Activated CD4-positive, alpha-beta T cell treated with anti-CD3 and anti-CD28 coated beads, Interleukin-2, amount 10 ng/mL, durations not matched to agents 24 days and 14 days (primary cell): ENCODE measurements around the gene HHAT. TPM values are rescaled to one million over a fixed set of nuclear protein-coding genes. Genes with fewer than 3 reads are reported as not detected.
A peak's percentile ranks its signal among the peaks of the same experiment; 100 is the strongest.

Source experiments
- DNase-seq: peaks from one replicate; pipeline ENCODE4 v3.0.0; 2022
- H3K27ac Mint-ChIP-seq: one replicate; pipeline ENCODE4 v1.8.0; 2022; ENCODE audit warnings: mild to moderate bottlenecking, mixed read lengths
- H3K27me3 Mint-ChIP-seq: one replicate; pipeline ENCODE4 v1.8.0; 2022; ENCODE audit warnings: mixed read lengths
- H3K36me3 Mint-ChIP-seq: one replicate; pipeline ENCODE4 v1.8.0; 2022; ENCODE audit warnings: low read depth, mild to moderate bottlenecking, mixed read lengths
- H3K4me1 Mint-ChIP-seq: one replicate; pipeline ENCODE4 v1.8.0; 2021; ENCODE audit warnings: mixed read lengths
- H3K4me3 Mint-ChIP-seq: one replicate; pipeline ENCODE4 v1.8.0; 2022; ENCODE audit warnings: mild to moderate bottlenecking, moderate library complexity, mixed read lengths
- H3K9me3 Mint-ChIP-seq: one replicate; pipeline ENCODE4 v1.8.0; 2021; ENCODE audit warnings: mixed read lengths
- intact Hi-C: fragments of 100-400 bp; cut with micrococcal nuclease; formaldehyde crosslinking; loops from one replicate; pipeline ENCODE4 v1.15.1; 2023
- total RNA-seq: library from RNA; stranded (reverse); gene quantifications from 2 replicates; pipeline ENCODE4 v1.2.3, GENCODE V29; 2022

The HHAT gene
- total RNA-seq, 1 donor from 2014 or later = 0.47 TPM

DNA sequence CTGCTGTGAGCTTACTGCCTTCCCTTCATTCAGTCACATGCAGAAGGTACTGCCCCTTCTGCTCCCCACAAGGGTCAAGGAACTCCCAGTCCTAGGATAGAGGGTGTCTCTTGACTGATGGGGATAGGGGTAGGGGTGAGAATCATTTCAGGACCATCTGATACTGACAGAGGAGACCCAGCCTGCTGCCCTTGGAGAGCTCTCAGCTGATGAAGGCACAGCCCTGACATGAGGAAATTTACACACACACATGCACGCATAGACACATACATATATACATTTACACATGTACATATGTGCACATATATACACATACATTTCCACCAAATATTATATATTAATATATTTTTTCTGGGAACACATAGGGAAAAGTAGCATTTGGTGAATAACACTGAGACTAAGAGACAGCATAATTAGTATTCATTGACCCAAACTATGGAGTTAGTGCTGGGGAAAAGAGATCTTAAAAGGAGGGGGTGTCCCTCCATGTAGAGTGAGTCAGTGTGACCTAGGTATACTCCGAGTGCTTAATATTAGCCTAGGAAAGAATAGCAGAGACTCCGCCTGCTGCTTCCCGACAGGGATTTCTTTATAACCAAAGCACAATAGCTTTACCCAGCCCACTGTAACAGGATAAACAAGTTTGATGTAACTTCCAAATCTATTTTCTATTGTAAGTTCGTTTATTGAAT lies 27.6 kb upstream of the HHAT start:
- Mint-ChIP-seq H3K27me3 (peaks cover 10% of the 10 kb centered on the region), H3K36me3 (no peaks in the 10 kb centered on the region), H3K27ac (no peak overlapping the region), H3K4me3 (no peak overlapping the region), H3K9me3 (no peaks in the 10 kb centered on the region), H3K4me1 (no peaks in the 10 kb centered on the region)
- intact Hi-C loops = no loop called here
- no peak for DNase-seq

DNA sequence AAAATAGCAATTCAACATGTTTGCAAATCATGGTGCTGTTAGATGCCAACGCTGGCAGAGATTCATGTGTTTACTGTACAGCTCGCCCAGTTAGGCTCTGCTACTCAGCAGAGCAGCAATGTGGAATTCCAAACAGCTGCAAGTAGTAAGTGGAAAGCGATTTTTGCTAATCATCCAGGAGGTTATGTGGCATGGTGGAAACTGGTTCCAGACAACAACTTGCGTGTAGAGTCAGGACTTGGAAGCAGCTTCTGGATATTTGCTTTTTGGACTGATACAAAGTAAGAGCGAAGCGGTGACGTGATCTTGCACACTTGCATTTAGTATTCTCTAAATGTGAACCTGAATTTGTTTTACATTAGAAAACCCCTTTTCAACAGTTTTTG lies 27.1 kb upstream of the HHAT start:
- Mint-ChIP-seq H3K4me1 (no peaks in the 10 kb centered on the region), H3K9me3 (no peaks in the 10 kb centered on the region), H3K36me3 (no peaks in the 10 kb centered on the region), H3K27me3 (peaks cover 10% of the 10 kb centered on the region), H3K27ac (no peak overlapping the region), H3K4me3 (no peak overlapping the region)
- DNase-seq = no peak
- intact Hi-C loops = no loop called here

DNA sequence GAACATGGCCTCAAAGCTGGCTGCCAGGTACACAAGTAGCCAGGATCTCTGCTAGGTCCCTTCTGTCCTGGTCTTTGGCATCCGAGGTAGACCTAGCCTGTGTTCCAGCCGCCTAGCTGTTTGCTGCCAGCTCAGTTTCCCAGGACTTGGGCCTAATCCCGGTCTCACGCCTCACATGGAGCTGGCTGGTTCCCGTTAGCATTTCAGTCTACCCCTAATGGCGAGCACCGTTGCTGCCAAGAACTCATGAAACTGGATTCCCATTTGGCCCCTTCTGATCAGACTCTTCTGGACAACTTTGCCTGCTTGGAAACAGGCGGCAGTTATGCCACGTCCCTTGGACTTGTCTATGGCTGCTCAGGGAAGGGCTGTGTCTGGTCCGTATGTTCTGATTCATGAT lies 26.2 kb upstream of the HHAT start:
- Mint-ChIP-seq H3K36me3 (no peaks in the 10 kb centered on the region), H3K27me3 (peaks cover 10% of the 10 kb centered on the region), H3K9me3 (no peaks in the 10 kb centered on the region), H3K4me3 (no peak overlapping the region), H3K27ac (no peak overlapping the region), H3K4me1 (no peaks in the 10 kb centered on the region)
- DNase-seq = no peak
- intact Hi-C loops = no loop called here

DNA sequence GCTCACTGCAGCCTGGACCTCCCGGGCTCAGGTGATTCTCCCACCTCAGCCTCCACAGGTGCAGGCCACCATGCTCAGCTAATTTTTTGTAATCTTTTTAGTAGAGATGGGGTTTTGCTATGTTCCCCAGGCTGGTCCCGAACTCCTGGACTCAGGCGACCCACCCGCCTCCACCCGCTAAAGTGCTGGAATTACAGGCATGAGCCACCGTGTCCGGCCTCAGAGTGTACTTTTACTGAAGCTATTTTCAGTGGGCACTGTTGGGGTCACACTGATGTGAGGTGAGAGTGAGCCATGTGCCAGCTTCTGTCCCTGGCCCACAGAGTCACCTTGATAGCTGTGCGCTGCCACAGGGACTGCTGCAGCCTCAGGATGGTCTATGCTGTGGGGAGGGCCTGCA lies 25.3 kb upstream of the HHAT start:
- no peaks in the 10 kb centered on the region for H3K9me3 Mint-ChIP-seq
- H3K27me3 Mint-ChIP-seq = peaks cover 8% of the 10 kb centered on the region
- H3K4me3 Mint-ChIP-seq = no peak overlapping the region
- intact Hi-C loops = no loop called here
- H3K36me3 Mint-ChIP-seq = no peaks in the 10 kb centered on the region
- no peak for DNase-seq
- no peak overlapping the region for H3K27ac Mint-ChIP-seq
- no peaks in the 10 kb centered on the region for H3K4me1 Mint-ChIP-seq

DNA sequence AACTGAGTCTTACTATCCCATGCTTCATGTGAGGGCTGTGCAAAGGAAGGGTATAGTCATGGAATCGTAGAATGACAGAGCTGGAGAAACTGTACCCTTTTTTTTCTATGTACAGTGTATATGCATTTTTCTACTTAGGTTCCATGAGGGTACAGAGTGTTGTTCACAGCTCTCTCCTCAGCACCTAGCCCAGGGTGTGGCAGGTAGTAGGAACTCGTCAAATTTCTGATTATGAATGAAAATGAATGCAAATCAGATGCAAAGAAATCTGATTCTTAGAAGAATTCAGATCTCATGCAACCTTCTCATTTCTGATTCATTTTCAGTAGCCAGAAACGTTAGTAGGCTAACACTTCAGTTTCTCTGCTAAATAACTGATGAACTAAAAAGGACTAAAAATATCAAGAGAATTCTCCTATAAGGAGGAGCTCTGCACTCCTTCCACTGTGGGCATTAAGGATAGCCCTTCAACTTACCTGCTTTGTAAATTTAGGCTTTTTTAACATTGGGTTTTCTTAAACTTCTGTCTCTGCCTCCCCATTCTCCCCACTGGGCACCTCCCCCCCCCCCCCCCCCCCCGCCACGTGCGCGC lies 18.0 kb upstream of the HHAT start:
- intact Hi-C loops = loop anchor here (1.0 kb wide), 2 partner anchors 167 to 450 kb away; no protein-coding TSS in a partner anchor
- Mint-ChIP-seq H3K36me3 (no peaks in the 10 kb centered on the region), H3K4me1 (peaks cover 4% of the 10 kb centered on the region), H3K4me3 (peak overlapping the region; percentile 76), H3K9me3 (no peaks in the 10 kb centered on the region), H3K27ac (no peak overlapping the region), H3K27me3 (peaks cover 28% of the 10 kb centered on the region)
- no peak for DNase-seq

DNA sequence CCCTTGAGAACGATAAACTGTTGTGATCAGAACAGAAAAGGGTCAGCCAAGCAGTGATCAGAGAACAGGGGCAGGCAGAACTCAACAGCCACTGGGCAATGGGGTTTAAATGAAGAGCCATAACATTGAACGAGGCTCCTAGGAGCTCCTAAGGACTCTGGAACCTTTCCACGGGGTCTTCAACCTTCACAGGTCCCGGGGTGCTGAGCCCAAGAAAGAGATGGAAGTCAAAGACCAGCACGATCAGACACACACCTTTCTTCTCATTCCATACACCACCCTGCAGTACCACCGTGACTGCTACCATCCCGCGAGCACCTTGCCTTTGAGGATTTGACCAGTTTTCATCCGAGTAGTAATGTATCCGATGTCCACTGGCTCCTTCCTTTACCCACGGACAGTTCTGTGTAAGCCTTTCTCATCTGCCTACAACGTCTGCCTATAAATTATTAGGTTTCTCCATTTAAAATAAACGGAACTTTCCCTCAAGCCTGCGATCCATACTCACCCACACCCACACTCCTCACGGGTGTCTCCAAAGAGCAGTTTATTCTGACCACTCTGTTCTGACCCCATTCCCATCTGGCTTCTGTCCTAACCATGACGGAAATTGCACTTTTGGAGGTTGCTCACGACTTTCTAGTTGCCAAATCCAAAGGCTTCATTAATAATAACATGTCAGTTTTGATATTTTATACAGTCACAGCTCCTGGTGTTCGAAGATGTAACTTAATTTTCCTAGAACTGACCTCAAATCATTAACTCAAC lies 16.8 kb upstream of the HHAT start:
- H3K4me3 Mint-ChIP-seq = peak overlapping the region; percentile 76
- DNase-seq = no peak
- H3K27ac Mint-ChIP-seq = no peak overlapping the region
- H3K4me1 Mint-ChIP-seq = peaks cover 4% of the 10 kb centered on the region
- H3K36me3 Mint-ChIP-seq = no peaks in the 10 kb centered on the region
- peaks cover 32% of the 10 kb centered on the region for H3K27me3 Mint-ChIP-seq
- intact Hi-C loops = loop anchor here (1.0 kb wide), 2 partner anchors 169 to 452 kb away; no protein-coding TSS in a partner anchor
- H3K9me3 Mint-ChIP-seq = no peaks in the 10 kb centered on the region

DNA sequence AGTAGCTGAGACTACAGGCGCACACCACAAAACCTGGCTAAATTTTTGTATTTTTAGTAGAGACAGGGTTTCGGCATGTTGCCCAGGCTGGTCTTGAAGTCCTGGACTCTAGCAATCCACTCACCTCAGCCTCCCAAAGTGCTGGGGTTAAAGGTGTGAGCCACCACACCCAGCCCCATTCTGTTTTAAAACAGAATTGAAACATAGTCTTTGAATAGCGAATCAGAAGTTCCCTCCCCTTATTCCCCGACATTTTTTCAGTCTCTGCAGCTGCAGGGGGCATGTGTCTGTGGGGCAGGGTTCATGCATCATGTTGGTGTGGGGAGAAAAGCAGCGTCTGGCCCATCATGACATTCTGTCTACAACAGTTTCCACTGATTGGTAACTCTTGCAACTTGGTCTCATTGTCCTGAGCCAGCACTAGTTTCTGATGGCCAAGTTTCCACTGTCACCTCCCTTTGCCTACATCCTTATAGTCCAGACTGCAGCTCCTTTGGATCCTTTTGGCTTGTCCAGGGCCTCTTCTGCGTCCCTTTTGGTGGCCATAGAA lies 15.6 kb upstream of the HHAT start:
- Mint-ChIP-seq H3K4me1 (peaks cover 4% of the 10 kb centered on the region), H3K27me3 (peaks cover 38% of the 10 kb centered on the region), H3K27ac (no peak overlapping the region), H3K9me3 (no peaks in the 10 kb centered on the region), H3K36me3 (no peaks in the 10 kb centered on the region), H3K4me3 (no peak overlapping the region)
- no peak for DNase-seq
- intact Hi-C loops = no loop called here

DNA sequence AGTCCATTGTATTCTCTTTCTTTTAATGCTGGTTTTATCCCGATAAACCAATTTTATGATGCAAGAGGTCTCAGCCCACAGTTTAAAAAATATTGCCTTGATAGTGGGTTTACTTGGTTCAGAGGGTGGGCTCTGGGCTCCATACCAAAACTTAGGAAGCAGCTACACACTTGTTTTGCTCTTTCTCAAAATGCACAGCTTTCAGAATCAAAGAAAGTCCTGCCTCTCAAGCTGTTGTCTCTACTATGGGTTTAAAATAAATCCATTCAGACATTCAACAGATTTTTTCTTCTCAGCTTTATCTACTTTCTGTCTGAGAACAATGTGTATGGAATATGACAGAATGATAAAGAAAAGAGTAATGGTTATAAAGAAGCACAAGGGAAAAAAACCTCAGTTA lies 14.8 kb upstream of the HHAT start:
- no peak overlapping the region for H3K27ac Mint-ChIP-seq
- H3K4me3 Mint-ChIP-seq = no peak overlapping the region
- no peak for DNase-seq
- H3K4me1 Mint-ChIP-seq = peaks cover 4% of the 10 kb centered on the region
- no peaks in the 10 kb centered on the region for H3K36me3 Mint-ChIP-seq
- H3K27me3 Mint-ChIP-seq = peaks cover 42% of the 10 kb centered on the region
- H3K9me3 Mint-ChIP-seq = no peaks in the 10 kb centered on the region
- intact Hi-C loops = no loop called here

DNA sequence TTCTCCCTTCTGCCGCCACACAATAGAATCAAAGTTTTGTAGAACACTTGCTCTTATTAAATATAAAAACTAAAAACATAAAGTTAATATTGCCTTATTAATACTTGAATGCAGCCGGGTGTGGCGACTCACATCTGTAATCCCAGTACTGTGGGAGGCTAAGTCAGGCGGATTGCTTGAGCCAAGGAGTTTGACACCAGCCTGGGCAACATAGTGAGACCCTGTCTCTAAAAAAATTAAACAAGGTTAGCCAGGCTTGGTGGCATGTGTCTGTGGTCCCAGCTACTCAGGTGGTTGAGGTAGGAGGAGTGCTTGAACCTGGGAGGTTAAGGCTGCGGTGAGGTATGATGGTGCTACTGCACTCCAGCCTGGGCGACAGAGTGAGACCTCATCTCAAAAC lies 13.2 kb upstream of the HHAT start:
- intact Hi-C loops = no loop called here
- Mint-ChIP-seq H3K4me1 (peaks cover 4% of the 10 kb centered on the region), H3K36me3 (no peaks in the 10 kb centered on the region), H3K4me3 (no peak overlapping the region), H3K9me3 (no peaks in the 10 kb centered on the region), H3K27me3 (peaks cover 34% of the 10 kb centered on the region), H3K27ac (no peak overlapping the region)
- no peak for DNase-seq

DNA sequence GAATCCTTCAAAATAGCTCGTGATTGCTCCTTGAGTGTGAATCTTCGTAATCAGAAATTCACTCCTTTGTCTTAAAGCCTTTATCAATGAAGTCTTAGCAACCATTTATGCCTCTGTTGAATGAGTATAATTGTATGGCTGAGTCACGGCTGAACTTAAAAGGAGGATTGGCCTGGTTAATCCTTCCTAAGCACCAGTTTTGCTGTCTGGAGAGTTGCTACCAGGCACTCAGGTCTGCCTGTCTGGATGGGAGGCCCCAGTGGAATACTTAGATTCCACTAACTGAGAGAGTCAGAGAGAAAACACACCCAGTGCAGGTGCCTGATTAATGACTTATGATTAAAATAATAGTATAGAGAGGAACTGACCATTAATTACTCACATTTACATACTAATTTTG lies 7.6 kb upstream of the HHAT start:
- H3K36me3 Mint-ChIP-seq = no peaks in the 10 kb centered on the region
- H3K4me3 Mint-ChIP-seq = no peak overlapping the region
- no peak for DNase-seq
- H3K27ac Mint-ChIP-seq = no peak overlapping the region
- no peaks in the 10 kb centered on the region for H3K4me1 Mint-ChIP-seq
- intact Hi-C loops = no loop called here
- peaks cover 42% of the 10 kb centered on the region for H3K27me3 Mint-ChIP-seq
- H3K9me3 Mint-ChIP-seq = no peaks in the 10 kb centered on the region

DNA sequence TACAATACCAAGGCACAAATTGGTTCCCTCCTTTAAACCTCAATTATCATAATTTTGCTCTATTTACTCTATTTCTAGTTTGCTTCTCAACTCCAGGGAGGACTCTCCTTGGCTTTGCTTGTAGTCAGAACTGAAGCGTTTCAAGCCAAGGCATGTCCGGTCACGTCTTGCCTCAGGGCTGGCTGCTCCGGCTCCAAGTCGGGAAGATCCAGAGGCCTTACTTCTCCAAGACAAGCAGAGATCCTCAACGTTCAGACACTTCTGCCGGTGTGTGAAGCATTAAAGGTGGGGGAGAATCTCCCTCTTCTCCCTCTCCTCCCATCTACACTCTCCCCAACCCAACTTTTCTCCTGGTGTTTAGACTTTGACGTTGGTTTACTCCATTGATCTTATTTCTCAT lies 7.2 kb upstream of the HHAT start:
- Mint-ChIP-seq H3K9me3 (no peaks in the 10 kb centered on the region), H3K36me3 (no peaks in the 10 kb centered on the region), H3K27ac (no peak overlapping the region), H3K4me1 (no peaks in the 10 kb centered on the region), H3K27me3 (peaks cover 42% of the 10 kb centered on the region), H3K4me3 (no peak overlapping the region)
- intact Hi-C loops = no loop called here
- DNase-seq = no peak

DNA sequence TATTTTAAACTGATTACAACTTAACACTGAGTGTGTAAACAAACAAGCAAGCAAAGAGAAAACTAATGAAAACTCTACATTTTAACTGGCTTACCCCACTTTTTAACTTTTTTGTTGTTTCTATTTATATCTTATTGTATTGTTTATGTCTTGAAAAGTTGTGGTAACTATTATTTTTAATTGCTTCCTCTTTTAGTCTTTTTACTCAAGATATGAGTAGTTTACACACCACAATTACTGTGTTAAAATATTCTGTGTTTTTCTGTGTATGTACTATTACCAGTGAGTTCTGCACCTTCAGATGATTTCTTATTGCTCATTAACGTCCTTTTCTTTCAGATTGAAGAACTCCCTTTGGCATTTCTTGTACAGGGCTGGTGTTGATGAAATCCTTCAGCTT lies 4.7 kb upstream of the HHAT start:
- Mint-ChIP-seq H3K4me3 (no peak overlapping the region), H3K9me3 (no peaks in the 10 kb centered on the region), H3K4me1 (peaks cover 6% of the 10 kb centered on the region), H3K27me3 (peaks cover 26% of the 10 kb centered on the region), H3K27ac (no peak overlapping the region), H3K36me3 (no peaks in the 10 kb centered on the region)
- no peak for DNase-seq
- intact Hi-C loops = no loop called here

DNA sequence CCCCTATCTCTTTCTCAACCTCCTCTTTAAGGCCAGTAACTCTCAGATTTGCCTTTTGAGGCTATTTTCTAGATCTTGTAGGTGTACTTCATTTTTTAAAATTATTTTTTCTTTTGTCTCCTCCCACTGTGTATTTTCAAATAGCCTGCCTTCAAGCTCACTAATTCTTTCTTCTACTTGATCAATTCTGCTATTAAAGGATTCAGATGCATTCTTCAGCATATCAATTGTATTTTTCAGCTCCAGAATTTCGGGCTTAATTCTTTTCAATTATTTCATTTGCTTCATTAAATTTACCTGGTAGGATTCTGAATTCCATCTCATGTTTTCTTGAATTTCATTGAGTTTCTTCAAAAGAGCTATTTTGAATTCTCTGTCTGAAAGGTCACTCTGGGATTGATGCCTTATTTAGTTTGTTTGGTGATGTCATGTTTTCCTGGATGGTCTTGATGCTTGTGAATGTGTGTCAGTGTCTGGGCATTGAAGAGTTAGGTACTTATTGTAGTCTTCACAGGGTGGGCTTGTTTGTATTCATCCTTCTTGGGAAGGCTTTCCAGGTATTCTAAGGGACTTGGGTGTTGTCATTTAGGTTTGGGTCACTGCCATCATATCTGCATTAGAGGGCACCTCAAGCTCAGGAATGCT lies 3.6 kb upstream of the HHAT start:
- Mint-ChIP-seq H3K4me3 (no peak overlapping the region), H3K36me3 (no peaks in the 10 kb centered on the region), H3K27ac (no peak overlapping the region), H3K4me1 (peaks cover 15% of the 10 kb centered on the region), H3K9me3 (no peaks in the 10 kb centered on the region), H3K27me3 (peaks cover 25% of the 10 kb centered on the region)
- intact Hi-C loops = no loop called here
- DNase-seq = no peak
